HepG2 (cell line): ENCODE measurements around the gene RAMP3.
A peak's percentile ranks its signal among the peaks of the same experiment; 100 is the strongest.

ENCODE experiments used
- CTCF ChIP-seq: sonication (generic); formaldehyde crosslinking; IDR thresholded peaks from 2 replicates; pipeline ENCODE4 v1.5.0; 2020; ENCODE audit warnings: mild to moderate bottlenecking, missing genetic modification reagents, moderate library complexity
- E2F5 ChIP-seq: sonication (generic); formaldehyde crosslinking; conservative IDR thresholded peaks from 2 replicates; pipeline ENCODE4 v1.4.0; 2020; ENCODE audit warnings: missing genetic modification reagents
- GTF2F1 ChIP-seq: fragments of 150-350 bp; IDR thresholded peaks from 2 replicates; pipeline ENCODE4 v1.6.1; 2014; ENCODE audit warnings: low read length
- MXI1 ChIP-seq: IDR thresholded peaks from 3 replicates; pipeline ENCODE4 v1.6.1; 2012; ENCODE audit warnings: low read depth, low read length, inconsistent platforms, borderline replicate concordance
- NR2F6 ChIP-seq, 2 experiments: IDR thresholded peaks; 2 replicates each; pipeline ENCODE4 v1.6.1; 2016; ENCODE audit warnings: antibody characterized with exemption in 1 of 2, mild to moderate bottlenecking in 1 of 2
- POLR2AphosphoS5 ChIP-seq: IDR thresholded peaks from 2 replicates; pipeline ENCODE4 v1.6.1; 2012; ENCODE audit warnings: low read depth, low read length
- ZNF17 ChIP-seq: sonication (generic); formaldehyde crosslinking; IDR thresholded peaks from 2 replicates; pipeline ENCODE4 v1.5.0; 2020; ENCODE audit warnings: mild to moderate bottlenecking, missing genetic modification reagents

- TF ChIP-seq MXI1 = no peak
- TF ChIP-seq ZNF17 (CRISPR knock-in tag) = no peak
- TF ChIP-seq POLR2AphosphoS5 = no peak
- no peak for TF ChIP-seq GTF2F1
- TF ChIP-seq NR2F6 (IDR thresholded peaks at IDR 0.05) = 0 out of 2 replicates have a peak, but pooled peaks have one; percentile 16
- no peak for TF ChIP-seq NR2F6 (CRISPR knock-in tag; IDR thresholded peaks at IDR 0.05)
- TF ChIP-seq E2F5 (CRISPR knock-in tag) = no peak
- TF ChIP-seq CTCF (CRISPR knock-in tag) = peak; percentile 60
Observed at GRCh38 chr7:45146531-45147379, 10.8 kb upstream of the RAMP3 start.
